DMS 273 (cell line): ENCODE data around the gene GAMT.
"Not testable (repeated sequence)": the region's sequence is repeated elsewhere in the genome, so short reads cannot be mapped to it uniquely, and the experiment has no call there.

Experiments
- DNase-seq: peaks from one replicate; lab custom pipeline; 2025; ENCODE audit not compliant: unreplicated experiment; lab: John Stamatoyannopoulos, UW

The GAMT gene

DNA sequence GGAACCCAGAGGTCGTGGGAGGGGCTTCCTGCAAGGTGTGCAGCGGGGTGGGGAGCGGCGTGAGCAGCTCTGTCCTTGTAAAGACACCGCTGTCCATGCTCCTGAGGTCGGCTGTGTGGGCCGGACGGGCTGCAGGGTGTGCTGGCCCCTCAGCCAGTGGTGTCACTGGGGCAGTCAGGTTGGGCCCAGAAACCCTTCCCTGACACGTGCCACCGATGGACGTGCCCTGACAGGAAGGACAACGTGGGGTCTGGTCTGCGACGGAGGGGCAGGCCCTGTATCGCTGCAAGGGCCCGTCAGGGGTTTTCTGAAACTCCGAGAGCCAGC, 32.7 kb upstream of the GAMT start:
- no peak for DNase-seq

DNA sequence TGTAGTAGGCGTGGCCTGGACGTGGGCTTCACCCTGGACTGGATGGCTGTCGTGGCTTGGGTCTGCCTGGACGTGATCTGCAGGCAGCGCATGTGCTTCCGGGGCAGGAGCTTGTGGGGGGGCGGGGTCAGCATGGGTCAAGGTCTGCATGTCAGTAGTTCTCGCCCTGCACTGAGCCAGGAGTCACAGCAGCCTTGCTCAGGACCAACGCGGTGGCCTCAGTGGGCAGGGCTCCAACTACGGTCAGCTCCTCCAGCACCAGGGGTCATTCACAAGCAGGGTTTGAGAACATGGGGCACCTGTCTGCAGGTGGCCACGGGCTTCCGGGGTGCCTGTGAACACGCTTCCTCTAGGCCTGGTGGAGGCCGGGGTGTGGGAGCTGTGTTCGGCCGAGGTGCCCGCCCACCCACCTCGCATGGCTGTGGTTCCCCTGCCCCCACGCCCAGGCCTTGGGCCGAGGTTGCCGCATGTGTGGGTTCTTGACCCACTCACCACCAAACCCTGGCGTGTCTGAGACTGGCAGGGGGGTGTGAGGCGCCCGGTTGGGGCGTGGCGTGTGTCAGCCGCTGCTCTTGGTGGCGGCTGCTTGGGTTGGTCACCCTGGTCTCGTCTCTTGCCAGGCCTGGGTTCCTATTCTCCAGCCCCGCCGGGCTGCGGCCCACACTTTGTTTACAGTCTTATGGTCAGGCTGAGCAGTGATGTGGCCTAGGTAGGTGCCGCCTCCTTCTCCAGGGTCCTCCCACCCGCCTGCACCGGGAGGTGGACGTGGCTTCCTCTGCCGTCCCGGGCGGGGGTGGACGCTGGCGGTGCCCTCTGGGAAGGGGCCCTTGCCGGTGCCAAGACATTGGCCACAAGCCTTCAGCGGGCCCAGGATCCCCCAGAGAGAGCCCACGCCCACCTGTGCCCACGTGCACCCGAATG, 32.0 kb upstream of the GAMT start:
- no peak for DNase-seq

DNA sequence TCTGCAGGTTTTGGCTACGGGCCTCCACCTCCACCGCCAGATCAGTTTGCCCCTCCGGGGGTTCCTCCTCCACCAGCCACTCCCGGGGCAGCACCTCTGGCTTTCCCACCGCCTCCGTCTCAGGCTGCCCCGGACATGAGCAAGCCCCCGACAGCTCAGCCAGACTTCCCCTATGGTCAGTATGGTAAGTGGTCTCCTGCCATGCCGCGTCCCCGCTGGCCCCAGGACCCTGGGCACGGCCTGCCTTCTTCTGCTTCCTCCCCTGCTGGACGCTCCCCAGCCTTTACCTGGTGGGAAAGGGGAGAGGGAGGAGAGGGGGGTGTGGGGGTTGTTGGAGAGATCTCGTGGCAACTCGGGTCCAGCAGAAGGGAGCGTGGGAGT, 31.2 kb upstream of the GAMT start:
- DNase-seq: no peak

DNA sequence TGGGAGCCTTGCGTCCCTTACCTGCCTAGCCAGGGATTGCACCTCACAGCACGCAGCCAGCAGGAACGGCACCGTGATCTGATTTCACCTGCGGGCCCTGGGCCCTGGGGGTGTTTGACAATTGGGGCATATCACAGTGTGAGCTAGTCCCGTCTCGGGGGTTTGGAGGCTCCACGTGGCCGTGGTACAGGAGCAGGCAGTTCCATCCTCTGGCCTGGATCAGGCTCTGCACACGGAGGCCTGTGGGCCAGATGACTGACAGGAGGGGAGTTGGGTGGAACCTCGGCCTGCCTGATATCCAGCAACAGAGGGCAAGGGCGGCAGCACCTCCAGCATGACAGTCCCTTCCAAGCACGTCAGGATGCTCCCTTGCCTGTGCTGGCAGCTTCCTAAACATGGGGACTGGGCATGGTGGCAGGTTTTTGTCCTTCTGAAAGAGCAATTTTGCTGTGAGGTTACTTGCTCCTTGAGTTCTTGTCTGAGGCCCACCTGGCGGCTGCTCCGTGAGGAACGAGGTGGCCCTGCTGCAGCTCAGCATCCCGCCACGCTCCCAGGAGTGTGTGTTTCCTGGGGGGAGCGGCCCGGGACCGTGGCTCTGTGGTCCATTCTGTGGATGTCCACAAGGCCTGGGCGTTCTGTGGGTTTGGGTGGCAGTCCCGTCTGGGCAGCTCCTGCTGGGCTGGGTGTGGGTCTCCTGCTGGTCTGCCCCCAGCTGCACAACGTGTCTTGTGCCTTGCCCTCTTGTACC, 30.6 kb upstream of the GAMT start:
- DNase-seq: no peak

DNA sequence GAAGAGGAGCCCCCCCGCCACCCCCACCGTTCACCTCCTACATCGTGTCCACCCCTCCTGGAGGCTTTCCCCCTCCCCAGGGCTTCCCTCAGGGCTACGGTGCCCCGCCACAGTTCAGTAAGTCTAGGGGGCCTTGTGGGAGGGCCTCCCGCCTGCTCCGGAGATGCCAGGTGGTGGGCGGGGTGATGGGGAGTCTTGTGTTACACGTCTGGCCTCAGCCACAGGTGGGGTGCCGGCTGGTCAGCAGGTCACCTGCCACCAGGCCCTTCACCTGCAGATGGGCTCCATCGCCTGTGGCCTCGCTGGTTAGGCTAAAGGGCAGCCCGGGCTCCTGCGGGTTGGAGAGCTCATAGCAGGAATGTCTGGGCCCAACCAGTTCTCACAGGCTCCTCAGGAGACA, 28.9 kb upstream of the GAMT start:
- no peak for DNase-seq

DNA sequence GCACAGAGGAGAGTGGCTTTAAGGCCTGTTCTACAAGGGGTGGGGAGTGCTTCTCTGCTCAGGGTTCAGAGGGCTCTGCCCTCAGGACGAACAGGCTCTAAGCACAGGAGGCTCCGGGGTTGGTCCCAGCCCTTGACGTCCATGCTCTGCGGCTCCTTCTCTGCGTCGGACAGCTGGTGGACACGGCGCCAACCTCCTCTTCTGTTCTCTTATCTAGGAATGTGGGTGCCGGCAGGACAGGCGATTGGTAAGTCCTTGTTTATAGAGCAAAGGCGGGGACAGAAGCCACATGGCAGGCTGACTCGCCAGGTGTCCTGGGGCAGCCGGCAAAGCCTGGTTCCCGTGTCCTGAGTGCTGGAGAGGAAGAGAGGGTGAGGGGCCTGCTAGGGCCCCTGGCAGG, 28.4 kb upstream of the GAMT start:
- DNase-seq: no peak

DNA sequence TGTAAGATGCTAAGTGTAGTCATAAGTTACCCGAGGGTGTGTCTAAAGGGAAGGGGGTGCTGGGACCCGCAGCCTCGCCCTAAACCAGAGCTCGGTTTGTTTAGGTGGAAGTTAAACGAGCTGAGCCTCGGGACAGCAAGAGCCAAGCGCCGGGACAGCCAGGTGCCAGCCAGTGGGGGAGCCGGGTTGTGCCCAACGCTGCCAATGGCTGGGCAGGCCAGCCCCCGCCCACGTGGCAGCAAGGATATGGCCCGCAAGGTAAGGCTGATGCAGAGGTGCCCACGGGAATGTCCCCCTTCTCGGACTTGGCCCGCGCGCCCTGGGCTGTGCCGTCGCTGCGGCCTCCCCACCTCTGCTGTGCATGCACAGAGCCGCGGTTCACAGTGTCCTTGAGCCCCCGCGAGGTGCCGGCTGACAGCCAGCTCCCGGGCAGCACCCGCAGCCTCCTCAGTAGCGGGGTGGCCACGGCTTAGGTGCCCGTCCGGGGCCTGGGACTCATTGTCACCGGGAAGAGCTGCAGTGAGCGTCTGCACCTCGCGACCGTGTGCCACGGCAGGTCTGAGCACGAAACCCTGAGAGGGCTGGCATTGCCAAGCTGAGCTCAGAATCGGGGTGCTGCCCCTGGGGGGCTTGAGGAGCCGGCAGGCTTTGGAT, 27.5 kb upstream of the GAMT start:
- no peak for DNase-seq

DNA sequence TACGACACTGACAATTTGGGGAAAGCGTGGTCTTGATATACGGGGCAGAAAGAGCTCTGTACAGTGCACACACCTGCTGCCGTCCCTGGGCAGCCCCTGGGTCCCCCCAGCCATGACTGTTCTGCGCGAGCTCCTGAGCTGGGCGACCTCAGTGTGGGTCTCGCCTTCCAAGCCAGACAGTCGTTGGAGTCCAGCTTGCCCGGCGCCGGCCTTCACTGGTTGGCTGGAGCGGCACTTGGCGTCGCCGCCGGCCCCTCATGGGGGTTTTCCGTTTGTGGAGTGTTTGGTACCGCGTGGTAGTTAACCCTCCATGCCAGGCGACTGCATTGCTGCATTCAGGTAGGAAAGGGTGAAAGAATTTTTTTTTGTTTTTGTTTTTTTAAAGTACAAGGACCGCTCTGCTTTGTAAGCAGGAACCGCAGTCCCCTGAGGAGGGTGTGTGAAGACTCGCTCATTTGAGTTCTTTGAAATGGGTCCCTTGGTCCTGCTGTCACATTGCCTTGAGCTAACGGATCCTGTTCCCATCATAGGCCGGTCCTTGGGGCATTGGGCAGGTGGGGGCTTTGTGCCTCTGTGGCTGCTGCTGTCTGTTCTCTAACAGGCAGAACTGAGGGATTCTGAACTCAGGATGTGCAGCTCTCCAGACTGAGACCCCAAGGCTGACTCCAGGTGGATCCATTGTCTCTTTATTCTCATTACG, 26.0 kb upstream of the GAMT start:
- DNase-seq: no peak

DNA sequence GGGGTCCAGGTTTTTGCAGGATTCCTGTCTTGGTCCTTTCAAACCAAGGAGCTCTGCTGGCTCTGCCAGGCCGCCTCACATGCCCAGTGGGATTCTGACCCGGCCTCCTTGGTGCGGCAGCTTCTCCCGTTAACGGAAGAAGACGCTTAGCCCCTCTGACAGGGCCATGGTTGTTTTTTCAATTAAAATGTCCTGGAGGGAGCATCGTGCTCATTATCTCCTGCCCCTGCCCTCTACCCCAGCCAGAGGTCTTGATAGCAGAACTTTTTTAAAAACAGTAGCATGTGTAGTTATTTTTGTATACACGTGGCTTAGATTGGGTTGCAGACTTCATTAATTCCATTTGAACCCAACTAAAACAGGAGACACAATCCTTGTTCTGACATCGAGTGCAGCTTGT, 25.4 kb upstream of the GAMT start:
- no peak for DNase-seq

DNA sequence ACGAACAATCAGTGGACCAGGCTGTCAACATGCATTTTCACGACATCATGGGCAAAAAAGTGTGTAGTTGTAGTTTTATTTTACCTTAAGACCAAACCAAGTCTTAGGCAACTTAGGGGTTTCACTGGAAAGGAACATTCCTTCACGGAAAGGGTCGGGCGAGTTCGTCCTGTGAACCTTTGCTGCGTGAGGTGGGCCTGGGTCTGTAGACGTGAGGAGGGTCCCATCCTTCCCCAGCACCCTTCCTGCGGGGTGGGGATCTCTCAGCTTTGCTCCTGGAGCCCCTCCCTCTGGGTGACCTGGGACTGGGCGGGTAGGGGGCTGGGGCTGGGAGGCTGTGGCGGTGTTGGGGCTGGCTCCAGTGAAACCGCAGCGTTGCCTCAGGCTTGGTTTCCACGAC, 24.6 kb upstream of the GAMT start:
- no peak for DNase-seq

DNA sequence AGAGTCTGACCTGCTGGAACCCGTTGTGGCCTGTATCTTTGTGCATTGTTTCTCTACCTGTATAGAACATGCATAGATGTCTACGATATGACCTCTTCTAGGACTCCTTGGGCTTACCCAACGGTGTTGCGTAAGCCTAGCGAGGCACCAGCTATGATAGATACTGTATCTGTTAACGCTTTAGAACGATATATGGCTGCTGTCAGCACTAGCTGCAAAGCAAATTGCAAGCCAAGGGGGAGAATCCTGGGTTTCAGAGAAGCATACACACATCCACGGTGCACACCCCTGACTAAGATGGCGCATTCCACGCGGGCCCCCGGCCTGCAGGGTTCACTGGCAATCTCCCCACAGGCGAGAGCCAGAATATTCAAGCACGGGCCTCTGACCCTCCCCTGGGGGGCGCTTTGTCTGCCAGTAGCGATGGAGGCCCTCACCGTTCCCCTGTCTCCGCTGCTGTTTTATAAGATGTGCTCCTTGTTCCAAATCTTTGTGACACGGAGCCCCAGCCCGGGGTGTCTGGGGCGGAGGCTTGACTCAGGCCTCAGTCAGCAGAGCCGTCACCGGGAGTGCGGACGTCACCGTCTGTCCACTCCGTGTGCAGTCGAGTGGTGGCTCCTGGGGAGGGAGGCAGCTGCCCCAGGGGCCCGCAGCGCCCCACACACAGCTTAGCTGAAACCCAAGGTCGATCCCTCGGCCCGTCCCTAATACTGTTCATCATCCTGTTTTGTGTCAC, 23.9 kb upstream of the GAMT start:
- no peak for DNase-seq

DNA sequence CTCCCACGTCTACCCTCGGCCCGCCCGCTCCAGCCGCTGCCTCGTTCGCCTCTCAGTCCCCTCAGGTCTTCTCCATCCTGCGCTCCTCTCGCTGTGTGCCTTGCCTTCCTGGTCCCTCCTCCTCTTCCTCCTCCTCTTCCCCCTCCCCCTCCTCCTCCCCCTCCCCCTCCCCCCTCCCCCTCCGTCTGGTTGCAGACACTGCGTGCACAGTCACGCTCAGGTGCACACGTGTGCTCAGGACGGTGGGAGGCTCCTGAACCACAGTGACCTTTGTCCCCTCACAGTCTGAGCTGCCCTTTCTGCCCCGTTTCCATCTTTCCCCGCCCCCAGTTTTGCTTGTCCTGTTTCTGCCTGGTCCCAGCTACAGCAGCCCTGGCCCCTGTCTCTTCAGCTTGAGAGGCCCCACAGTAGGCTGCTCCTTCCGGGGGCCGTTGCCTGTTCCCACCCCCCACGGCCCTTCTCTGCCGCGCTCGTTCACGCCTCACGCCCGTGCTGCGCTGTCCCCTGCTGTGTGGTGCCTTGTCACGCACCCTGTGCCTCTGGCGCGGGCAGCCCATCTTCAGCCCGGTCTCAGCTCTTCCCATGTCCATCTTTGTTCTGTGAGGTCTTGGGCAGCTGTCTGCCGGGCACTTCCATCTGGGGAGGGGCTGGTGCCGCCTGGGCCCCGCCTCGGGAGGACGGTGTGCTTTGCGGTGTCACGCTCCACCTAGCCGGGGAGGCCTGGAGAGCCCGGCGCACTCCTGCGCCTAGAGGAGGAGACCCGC, 23.0 kb upstream of the GAMT start:
- no peak for DNase-seq

DNA sequence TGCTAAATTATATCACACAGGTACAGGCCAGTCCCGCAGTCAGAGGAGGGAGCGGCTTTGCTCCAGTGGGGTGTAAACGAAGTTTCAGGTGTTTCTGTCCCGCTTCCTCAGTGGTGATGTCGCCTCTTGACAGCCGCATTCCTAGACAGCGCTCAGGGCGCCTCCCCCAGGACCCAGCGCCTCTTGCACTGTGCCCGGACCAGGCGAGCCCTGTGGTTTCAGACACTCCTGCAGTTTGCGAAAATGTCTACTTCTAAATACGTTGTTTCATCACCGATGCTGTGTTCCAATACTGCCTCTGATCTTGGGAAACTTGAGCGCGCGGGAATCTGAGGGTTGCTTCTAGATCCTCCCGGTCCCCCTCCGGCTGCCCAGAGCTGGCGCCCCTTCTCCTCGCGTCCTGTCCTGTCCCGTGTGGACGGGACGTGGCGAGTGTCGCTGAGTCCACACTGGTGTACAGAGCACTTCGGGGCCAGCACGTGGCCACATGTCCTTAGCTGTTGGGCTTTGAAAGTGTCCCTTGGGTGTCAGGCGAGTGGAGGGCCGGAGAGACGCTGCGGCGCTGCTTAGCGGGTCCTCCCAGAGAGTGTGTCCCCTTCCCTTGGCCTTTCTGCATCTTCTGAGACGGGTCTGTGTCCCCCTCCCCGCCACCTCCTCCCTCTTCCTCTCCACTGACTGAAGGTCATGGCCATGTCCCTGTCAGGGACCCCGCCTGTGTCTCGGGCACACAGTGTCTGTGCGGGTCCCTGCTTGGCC, 22.3 kb upstream of the GAMT start:
- DNase-seq: no peak

DNA sequence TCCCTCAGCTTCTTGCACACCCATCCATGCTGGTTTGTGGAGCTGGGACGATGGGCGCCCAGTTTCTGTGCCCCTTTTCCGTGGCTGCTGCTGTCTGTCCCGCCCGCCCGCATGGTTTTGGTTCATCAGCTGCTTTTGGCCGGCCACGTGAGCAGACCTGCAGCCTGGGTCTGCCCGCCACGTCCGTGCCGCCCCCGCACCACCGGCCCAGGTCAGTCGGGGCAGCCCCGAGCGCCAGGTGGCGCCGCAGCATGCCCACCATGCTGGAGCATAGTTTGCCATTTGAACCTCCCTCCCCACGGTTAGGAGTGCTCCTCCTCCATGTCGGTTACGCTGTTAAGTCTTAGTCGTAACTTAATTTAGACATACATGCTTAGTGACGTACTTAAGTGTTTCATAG, 21.6 kb upstream of the GAMT start:
- no peak for DNase-seq

DNA sequence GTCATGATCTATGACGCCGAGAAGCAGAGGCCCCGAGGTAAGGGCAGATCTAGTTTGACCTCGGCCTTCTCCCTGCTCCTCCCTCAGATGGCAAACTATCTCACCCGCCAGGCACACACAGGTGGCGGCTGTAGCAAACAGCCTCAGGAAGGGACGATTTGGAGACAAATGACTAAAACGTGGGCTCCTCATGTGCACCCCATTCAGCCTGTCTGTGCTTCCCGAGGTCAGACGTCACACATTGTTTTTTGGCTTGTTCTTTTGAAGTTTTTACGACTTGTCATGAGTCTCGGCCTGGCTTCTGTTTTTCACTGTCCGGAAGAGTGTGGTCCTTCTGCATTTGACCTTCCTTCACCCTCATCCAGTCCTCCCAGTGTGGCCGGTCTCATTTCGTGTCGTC, 21.0 kb upstream of the GAMT start:
- DNase-seq: no peak

DNA sequence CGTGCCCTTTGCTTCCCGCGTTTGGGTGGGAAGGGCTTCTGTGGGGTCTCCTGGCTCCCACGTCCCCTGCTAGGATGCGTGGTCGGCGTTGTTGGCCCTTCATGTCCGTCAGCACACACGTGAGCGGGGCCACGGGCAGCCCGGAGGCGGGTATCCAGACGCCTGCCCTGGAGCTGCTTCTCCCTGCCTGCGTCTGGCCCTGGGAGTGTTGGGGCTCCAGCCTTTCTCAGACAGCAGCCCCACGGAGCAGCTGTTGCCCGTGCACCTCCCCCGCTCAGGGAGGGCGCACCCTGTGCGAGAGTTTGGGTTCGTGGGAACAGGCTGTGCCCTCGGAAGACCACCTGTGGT, 20.6 kb upstream of the GAMT start:
- DNase-seq: no peak

DNA sequence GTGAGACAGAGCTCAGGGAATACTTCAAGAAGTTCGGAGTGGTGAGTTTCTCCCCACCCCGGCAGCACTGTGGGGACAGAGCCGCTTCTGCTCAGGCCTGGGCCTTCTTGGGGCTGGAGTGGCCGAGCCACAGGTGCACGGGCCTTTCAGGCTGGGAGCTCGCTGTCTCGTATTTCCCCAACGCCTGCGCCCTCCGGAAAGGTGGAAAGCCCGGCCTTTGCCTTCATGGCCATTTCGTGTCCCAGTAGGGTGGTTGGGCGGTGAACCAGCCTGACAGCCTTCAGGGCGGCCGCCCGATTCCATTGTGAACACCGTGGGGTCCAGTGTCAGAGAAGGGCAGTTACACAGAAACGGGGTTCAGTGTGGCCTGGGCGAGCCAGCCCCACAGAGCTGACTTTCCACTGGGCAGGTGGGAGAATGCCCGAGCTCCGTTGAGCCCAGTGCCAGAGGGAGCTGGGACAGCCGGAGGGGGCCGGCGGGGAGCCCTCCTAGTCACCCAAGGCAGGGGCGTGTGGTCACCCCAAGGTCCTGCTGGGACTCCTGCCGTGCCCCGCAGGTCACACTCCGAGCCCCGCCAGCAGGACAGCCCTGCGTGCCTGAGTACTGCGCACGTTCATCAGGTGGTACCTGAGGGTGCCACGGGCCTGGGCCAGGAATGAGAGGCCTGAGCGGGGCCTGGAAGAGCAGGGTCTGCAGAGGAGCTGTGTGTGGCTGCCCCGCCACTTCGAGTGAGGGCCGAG, 20.0 kb upstream of the GAMT start:
- no peak for DNase-seq

DNA sequence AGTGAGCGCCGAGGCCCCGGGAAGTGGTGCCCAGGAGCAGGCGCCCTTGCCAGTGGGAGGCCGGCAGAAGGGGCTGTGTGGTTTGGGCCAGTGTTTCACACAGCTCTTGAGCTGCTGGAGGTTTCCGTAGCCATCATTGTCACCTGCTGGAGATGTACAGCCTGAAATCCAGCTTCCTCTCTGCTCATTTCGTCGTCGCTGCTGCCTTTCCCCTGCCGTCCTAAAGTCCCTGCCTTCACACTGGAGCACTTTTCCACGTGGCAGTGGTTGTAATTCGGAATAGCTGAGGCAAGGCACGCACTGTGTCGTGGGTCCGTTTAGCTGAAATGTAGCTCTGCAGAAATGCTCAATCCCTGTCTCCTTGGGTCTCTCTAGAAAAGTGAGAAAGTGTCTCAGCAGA, 19.2 kb upstream of the GAMT start:
- no peak for DNase-seq

DNA sequence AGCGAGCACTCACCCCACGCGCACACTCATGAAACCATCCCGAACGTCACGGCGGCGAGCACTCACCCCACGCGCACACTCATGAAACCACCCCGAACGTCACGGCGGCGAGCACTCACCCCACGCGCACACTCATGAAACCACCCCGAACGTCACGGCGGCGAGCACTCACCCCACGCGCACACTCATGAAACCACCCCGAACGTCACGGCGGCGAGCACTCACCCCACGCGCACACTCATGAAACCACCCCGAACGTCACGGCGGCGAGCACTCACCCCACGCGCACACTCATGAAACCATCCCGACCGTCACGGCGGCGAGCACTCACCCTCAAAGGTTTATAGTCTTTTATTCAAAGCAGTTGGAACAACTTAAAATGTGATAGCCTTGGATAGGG, 18.7 kb upstream of the GAMT start:
- not testable (repeated sequence) for DNase-seq
